Spleen (tissue), 11 donors: ENCODE measurements around the gene RPS6KC1. TPM values are rescaled to one million over a fixed set of nuclear protein-coding genes. Genes with fewer than 3 reads are reported as not detected.
A peak's percentile ranks its signal among the peaks of the same experiment; 100 is the strongest.

ENCODE experiments used
- DNase-seq: peaks from one replicate; pipeline ENCODE4 v3.0.0-alpha.2; 2020
- H3K27ac ChIP-seq, 8 donors: fragments of 200-600 bp; sonication (generic) in 7 of 8; 1 replicate in 4 of 8; 2 replicates in 4 of 8; pipeline versions ENCODE4 v1.5.0 to v1.8.0; 2016 to 2021; ENCODE audit warnings: inconsistent platforms in 4 of 8, mild to moderate bottlenecking in 4 of 8, moderate library complexity in 1 of 8
- H3K27me3 ChIP-seq, 7 donors: fragments of 200-600 bp; sonication (generic) in 6 of 7; replicated peaks in 1 of 7; 1 replicate in 4 of 7; 2 replicates in 3 of 7; pipeline versions ENCODE4 v1.5.0 to v1.8.0; 2016 to 2021; ENCODE audit warnings: inconsistent platforms in 3 of 7, mild to moderate bottlenecking in 1 of 7
- H3K36me3 ChIP-seq, 6 donors: fragments of 200-600 bp; sonication (generic) in 5 of 6; 1 replicate in 4 of 6; 2 replicates in 2 of 6; pipeline versions ENCODE4 v1.5.0 to v1.8.0; 2016 to 2021; ENCODE audit warnings: inconsistent platforms in 2 of 6
- H3K4me1 ChIP-seq, 6 donors: fragments of 200-600 bp; sonication (generic) in 5 of 6; 1 replicate in 3 of 6; 2 replicates in 3 of 6; pipeline versions ENCODE4 v1.5.0 to v1.8.0; 2016 to 2021; ENCODE audit warnings: inconsistent platforms in 3 of 6
- H3K4me3 ChIP-seq, 8 donors: fragments of 200-600 bp; sonication (generic) in 7 of 8; 1 replicate in 4 of 8; 2 replicates in 4 of 8; pipeline versions ENCODE4 v1.5.0 to v1.8.0; 2016 to 2021; ENCODE audit warnings: inconsistent platforms in 4 of 8, mild to moderate bottlenecking in 4 of 8, moderate library complexity in 2 of 8
- H3K9me3 ChIP-seq, 8 donors: fragments of 200-600 bp; sonication (generic) in 7 of 8; 1 replicate in 4 of 8; 2 replicates in 4 of 8; pipeline versions ENCODE4 v1.5.0 to v1.8.0; 2016 to 2021; ENCODE audit warnings: inconsistent platforms in 4 of 8
- POLR2A ChIP-seq, 3 donors: fragments of 450-650 bp; IDR thresholded peaks; one replicate each; pipeline ENCODE4 v1.5.1; 2017; ENCODE audit warnings: antibody characterized with exemption in 3 of 3, mild to moderate bottlenecking in 1 of 3
- POLR2AphosphoS5 ChIP-seq, 3 donors: sonication (generic); formaldehyde crosslinking; IDR thresholded peaks; one replicate each; pipeline ENCODE4 v1.5.1; 2017; ENCODE audit warnings: antibody characterized with exemption in 3 of 3
- WGBS, 5 donors: extraction: QIAGEN DNeasy Blood & Tissue Kit in 3 of 5; methylation state at CpG; one replicate each; pipeline versions ENCODE4 v1.1.5 to v1.1.7; 2013 to 2018; 5-methylcytosine and 5-hydroxymethylcytosine counted together
- intact Hi-C: fragments of 100-400 bp; cut with DNase I; formaldehyde crosslinking; loops from one replicate; pipeline ENCODE4 v1.15.0; 2023; ENCODE audit warnings: low total_unique reads
- polyA plus RNA-seq, 3 donors: library from polyadenylated mRNA; stranded (reverse); fragments of 200-250 nt; gene quantifications; one replicate each; pipeline ENCODE4 v1.2.1, GENCODE V29; 2013
- total RNA-seq, 7 donors: library from RNA; depleted of rRNA in 3 of 7; stranded (reverse); fragments of >200 nt in 3 of 7; fragmentation: NEBNext Ultra II Directional in 4 of 7; extraction: Animal tissue kit (Norgen Biotek cat#: 25700) in 4 of 7; gene quantifications; one replicate each; pipeline versions ENCODE4 v1.1.0 to v1.2.1, GENCODE V29; 2016 to 2021
- TF ChIP-seq, protein P1 (sequence below), 11 experiments: fragments of 200-600 bp in 7 of 11; fragments of 450-650 bp in 4 of 11; sonication (generic) in 4 of 11; IDR thresholded peaks in 8 of 11; conservative IDR thresholded peaks in 3 of 11; 1 replicate in 7 of 11; 2 replicates in 4 of 11; pipeline versions ENCODE4 v1.4.0 to v1.8.0; 2016 to 2021; ENCODE audit warnings: antibody characterized with exemption in 11 of 11, inconsistent platforms in 4 of 11, mild to moderate bottlenecking in 1 of 11
- donor health status: healthy with polysubstance abuse.
- donor health status: DM: no; HTN: no; CAD: no; lungs with moderate emphysema.
- donor health status: DM: no; HTN: no; CAD: no.
- donor health status: Bipolar disorder and iron deficiency.
- donor health status: healthy.
- donor health status: DM: no; HTN: no; CAD: no.
- donor health status: DM: yes; HTN: yes; CAD: no.

Gene RPS6KC1
- total and polyA plus RNA-seq, 10 donors: 2.8 to 33.5 (median 22.9) TPM

DNA sequence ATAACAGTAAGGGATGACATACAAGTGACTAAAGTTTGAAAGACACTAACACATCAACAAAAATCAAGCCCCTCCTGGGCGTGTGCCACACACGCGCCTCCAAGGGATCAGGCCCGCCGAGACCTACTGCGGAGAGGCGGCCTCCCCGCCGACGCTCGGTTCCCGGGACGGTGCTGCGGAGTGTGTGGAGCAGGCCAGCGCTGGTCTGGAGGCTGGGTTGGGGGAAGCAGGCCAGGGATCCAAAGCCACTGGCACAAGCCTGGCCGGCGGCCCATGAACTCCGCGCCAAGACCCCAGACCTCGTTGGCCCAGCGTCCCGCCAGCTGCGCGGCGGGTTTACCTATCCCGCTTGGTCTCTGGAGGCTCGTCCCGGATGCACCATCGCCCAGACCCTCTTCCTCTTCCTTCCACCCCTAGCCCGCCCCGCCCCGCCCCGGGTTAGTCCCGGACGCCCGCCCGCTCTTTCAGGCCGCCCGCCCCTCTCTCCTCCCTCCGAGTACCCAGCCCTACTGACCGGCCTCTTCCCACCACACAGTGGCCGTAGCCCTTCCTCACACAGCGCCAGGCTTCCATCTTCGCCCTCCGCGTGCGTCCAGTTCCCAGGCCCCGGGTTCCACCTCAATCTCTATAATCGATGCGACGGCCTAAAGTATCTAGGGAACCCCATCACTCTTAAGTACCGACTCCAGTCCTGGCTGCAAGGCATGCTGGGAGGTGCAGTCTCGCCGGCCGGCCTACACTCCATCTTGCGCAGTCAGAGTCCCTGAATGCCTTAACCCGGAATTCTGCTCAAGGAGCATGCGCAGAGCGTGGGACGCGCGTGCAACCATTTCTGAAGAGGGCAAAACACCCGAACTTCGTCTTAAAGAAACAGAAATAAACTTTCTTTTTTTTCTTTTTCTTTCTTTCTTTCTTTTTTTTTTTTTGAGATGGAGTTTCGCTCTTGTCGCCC is 35.7 kb upstream of the RPS6KC1 start, which contains the start of gene ANGEL2:
Gene ANGEL2, minus strand, starts transcription at position 769 of the 952 bp plus-strand sequence. Its CDS starts 196 bp downstream, at position 573.
- peak within 1 kb of the TSS; percentile 77 to 91 (median 85) for H3K4me3 ChIP-seq
- no peaks in the 10 kb centered on the region for H3K9me3 ChIP-seq
- WGBS, 5 donors: 0 to 1% (median 1%) methylated on average over 46 to 66 of the region's 66 CpGs
- no peaks in the 10 kb centered on the region for H3K27me3 ChIP-seq
- intact Hi-C loops: no loop called here
- peaks cover 15 to 53% (median 29%) of the 10 kb centered on the region in 6 donors for H3K4me1 ChIP-seq
- TF ChIP-seq POLR2A (IDR thresholded peaks at IDR 0.05) (peak in 1 of 3 donors; percentile 16), POLR2AphosphoS5 (IDR thresholded peaks at IDR 0.05) (peak; percentile 85 to 88 (median 86))
- TF ChIP-seq, protein P1, sequence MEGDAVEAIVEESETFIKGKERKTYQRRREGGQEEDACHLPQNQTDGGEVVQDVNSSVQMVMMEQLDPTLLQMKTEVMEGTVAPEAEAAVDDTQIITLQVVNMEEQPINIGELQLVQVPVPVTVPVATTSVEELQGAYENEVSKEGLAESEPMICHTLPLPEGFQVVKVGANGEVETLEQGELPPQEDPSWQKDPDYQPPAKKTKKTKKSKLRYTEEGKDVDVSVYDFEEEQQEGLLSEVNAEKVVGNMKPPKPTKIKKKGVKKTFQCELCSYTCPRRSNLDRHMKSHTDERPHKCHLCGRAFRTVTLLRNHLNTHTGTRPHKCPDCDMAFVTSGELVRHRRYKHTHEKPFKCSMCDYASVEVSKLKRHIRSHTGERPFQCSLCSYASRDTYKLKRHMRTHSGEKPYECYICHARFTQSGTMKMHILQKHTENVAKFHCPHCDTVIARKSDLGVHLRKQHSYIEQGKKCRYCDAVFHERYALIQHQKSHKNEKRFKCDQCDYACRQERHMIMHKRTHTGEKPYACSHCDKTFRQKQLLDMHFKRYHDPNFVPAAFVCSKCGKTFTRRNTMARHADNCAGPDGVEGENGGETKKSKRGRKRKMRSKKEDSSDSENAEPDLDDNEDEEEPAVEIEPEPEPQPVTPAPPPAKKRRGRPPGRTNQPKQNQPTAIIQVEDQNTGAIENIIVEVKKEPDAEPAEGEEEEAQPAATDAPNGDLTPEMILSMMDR (IDR thresholded peaks at IDR 0.05 in 8 of 11, conservative IDR thresholded peaks at IDR 0.05 in 3 of 11): no peak
- H3K27ac ChIP-seq: peak within 1 kb of the TSS; percentile 85 to 96 (median 92)
- peak; percentile 98 for DNase-seq
- H3K36me3 ChIP-seq: peaks cover 0 to 30% (median 0%) of the 10 kb centered on the region in 6 donors

DNA sequence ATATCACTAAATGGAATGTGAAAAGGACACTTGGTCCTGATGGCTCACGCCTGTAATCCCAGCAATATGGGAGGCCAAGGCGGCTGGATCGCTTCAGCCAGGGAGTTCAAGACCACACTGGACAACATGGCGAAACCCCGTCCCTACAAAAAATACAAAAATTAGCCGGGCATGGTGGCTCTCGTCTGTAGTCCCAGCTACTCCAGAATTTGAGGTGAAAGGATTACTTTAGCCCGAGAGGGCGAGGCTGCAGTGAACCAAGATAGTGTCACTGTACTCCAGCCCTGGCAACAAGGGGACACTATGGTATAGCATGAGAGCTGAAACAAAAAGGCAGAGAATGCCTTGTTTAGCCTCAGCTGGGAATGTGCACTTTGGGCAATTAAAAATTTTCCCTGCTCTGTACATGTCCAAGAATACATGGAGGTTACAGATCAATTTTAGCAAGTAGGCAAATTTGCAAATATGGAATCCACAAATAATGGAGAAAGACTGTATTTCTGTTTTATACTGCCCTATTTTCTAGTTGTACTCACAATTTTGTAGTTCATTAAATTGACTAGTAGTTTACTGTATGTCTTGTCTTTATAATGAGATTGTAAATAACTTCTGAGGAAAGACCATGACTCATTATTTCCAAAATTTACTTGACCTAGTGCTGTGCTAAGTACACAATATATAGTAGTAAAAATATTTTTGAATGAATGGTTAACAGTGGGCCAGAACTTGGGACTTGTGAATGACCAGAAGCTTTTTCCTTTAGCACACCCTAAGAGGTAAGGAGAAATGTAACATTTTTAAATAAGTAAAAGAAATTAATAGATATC is 33.4 kb upstream of the RPS6KC1 start:
- H3K27ac ChIP-seq: no peak overlapping the region
- WGBS, 5 donors: 95 to 99% (median 96%) methylated on average over 9 of the region's 9 CpGs
- peaks cover 15 to 32% (median 22%) of the 10 kb centered on the region in 6 donors for H3K4me1 ChIP-seq
- peaks cover 0 to 7% (median 0%) of the 10 kb centered on the region in 6 donors for H3K36me3 ChIP-seq
- no peak for DNase-seq
- intact Hi-C loops: no loop called here
- H3K4me3 ChIP-seq: no peak overlapping the region
- no peaks in the 10 kb centered on the region for H3K9me3 ChIP-seq
- no peaks in the 10 kb centered on the region for H3K27me3 ChIP-seq
- TF ChIP-seq, protein P1 (IDR thresholded peaks at IDR 0.05 in 8 of 11, conservative IDR thresholded peaks at IDR 0.05 in 3 of 11): no peak
- TF ChIP-seq POLR2AphosphoS5 (IDR thresholded peaks at IDR 0.05): no peak
- TF ChIP-seq POLR2A (IDR thresholded peaks at IDR 0.05): no peak

DNA sequence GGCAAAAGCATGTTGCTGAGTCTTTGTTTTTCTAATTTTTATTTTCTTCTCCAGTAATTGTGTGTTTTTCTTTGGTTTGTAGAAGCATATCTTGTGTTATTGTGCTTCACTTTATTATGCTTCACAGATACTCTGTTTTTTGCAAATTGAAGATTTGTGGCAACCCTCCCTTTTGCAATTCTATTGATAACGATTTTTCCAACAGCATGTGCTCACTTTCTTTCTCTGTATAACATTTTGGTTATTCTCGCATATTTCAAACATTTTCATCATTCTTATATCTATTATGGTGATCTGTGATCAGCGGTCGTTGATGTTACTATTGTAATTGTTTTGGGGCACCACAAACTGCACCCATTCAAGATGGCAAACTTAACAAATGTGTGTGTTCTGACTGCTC is 31.6 kb upstream of the RPS6KC1 start:
- WGBS, 5 donors: 90 to 96% (median 93%) methylated on average over 4 of the region's 4 CpGs
- no peak for DNase-seq
- intact Hi-C loops: no loop called here

More for the DNA sequence above, 31.6 kb upstream of the RPS6KC1 start:
- Histone ChIP-seq H3K9me3 (no peaks in the 10 kb centered on the region), H3K4me3 (no peak overlapping the region), H3K27ac (no peak overlapping the region), H3K36me3 (no peaks in the 10 kb centered on the region), H3K27me3 (peaks cover 0 to 6% (median 0%) of the 10 kb centered on the region in 7 donors), H3K4me1 (peaks cover 3 to 14% (median 9%) of the 10 kb centered on the region in 6 donors)
- TF ChIP-seq POLR2AphosphoS5 (IDR thresholded peaks at IDR 0.05) (no peak), POLR2A (IDR thresholded peaks at IDR 0.05) (no peak)
- TF ChIP-seq, protein P1 (IDR thresholded peaks at IDR 0.05 in 8 of 11, conservative IDR thresholded peaks at IDR 0.05 in 3 of 11): no peak
